Effector memory CD4-positive, alpha-beta T cell (primary cell): Measurements from ENCODE around the gene DUSP10.

Source experiments
- DNase-seq, 3 donors: peaks; one replicate each; pipeline ENCODE4 v3.0.0-alpha.2; 2020
- H3K27ac ChIP-seq: 2 replicates; pipeline ENCODE4 v1.7.0; 2013; ENCODE audit warnings: mild to moderate bottlenecking, low read length, moderate library complexity; ENCODE audit not compliant: insufficient read depth, poor library complexity, severe bottlenecking
- H3K27me3 ChIP-seq: replicated peaks from 2 replicates; pipeline ENCODE4 v1.7.0; 2013; ENCODE audit warnings: mild to moderate bottlenecking, low read length; ENCODE audit not compliant: insufficient read depth, control insufficient read depth, poor library complexity, severe bottlenecking
- H3K36me3 ChIP-seq: 2 replicates; pipeline ENCODE4 v1.7.0; 2013; ENCODE audit warnings: mild to moderate bottlenecking, low read length, moderate library complexity; ENCODE audit not compliant: control insufficient read depth, insufficient read depth
- H3K4me1 ChIP-seq: 2 replicates; pipeline ENCODE4 v1.7.0; 2013; ENCODE audit warnings: low read length, mild to moderate bottlenecking; ENCODE audit not compliant: control insufficient read depth, insufficient read depth, poor library complexity, severe bottlenecking
- H3K4me3 ChIP-seq: 2 replicates; pipeline ENCODE4 v1.7.0; 2013; ENCODE audit warnings: low read length, low read depth, mild to moderate bottlenecking; ENCODE audit not compliant: insufficient read depth, poor library complexity, severe bottlenecking
- H3K9me3 ChIP-seq: 2 replicates; pipeline ENCODE4 v1.7.0; 2013; ENCODE audit warnings: mild to moderate bottlenecking, low read length, moderate library complexity; ENCODE audit not compliant: control insufficient read depth

Gene DUSP10

GRCh38 chr1:221687836-221688487, 53.9 kb downstream of the DUSP10 start:
- Histone ChIP-seq H3K27me3 (no peaks in the 10 kb centered on the region), H3K27ac (no peak overlapping the region), H3K4me1 (no peaks in the 10 kb centered on the region), H3K36me3 (no peaks in the 10 kb centered on the region), H3K4me3 (no peak overlapping the region), H3K9me3 (no peaks in the 10 kb centered on the region)
- no peak for DNase-seq

DNA sequence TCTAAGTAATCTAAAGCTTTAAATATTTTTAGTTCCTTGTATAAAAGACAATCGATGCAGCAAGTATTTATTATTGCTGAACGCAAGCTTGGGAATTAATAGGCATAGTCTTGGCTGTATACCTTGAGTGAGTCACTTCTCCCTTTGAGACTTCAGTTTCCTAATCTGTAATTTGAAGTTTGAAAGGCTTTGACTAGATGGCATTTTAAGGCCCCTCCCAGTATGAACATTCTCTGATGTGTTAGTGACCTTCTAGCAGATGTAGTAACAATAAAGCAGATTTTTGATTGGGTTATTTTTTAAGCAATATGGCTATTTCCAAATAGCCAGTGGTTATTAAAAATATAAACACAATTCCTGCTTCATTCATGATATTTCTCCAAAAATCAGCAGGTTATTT, 58.2 kb downstream of the DUSP10 start:
- H3K4me3 ChIP-seq = no peak overlapping the region
- no peak for DNase-seq

DNA sequence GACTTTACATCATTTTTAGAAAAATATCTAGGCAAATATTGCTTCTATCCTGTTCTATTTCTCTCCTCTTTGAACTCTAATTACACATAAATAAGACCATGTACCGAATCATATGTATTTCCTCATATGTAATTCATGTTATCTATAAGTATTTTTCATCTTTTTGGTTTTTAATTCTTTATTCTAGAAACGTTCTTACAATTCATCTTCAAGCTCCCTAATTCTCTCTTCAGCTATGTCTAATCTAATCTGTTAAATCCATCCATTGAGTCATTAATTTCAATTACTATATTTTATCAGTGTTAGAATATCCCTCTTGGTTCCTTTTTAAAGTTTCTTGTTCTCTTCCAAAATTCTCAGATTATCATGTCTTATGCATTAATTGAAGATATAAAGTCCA, 61.8 kb downstream of the DUSP10 start:
- Histone ChIP-seq H3K9me3 (no peaks in the 10 kb centered on the region), H3K27ac (no peak overlapping the region), H3K4me3 (no peak overlapping the region), H3K4me1 (no peaks in the 10 kb centered on the region), H3K27me3 (no peaks in the 10 kb centered on the region), H3K36me3 (no peaks in the 10 kb centered on the region)
- no peak for DNase-seq

More for the DNA sequence above, 58.2 kb downstream of the DUSP10 start:
- Histone ChIP-seq H3K27ac (no peak overlapping the region), H3K4me1 (no peaks in the 10 kb centered on the region), H3K27me3 (no peaks in the 10 kb centered on the region), H3K9me3 (no peaks in the 10 kb centered on the region), H3K36me3 (no peaks in the 10 kb centered on the region)

DNA sequence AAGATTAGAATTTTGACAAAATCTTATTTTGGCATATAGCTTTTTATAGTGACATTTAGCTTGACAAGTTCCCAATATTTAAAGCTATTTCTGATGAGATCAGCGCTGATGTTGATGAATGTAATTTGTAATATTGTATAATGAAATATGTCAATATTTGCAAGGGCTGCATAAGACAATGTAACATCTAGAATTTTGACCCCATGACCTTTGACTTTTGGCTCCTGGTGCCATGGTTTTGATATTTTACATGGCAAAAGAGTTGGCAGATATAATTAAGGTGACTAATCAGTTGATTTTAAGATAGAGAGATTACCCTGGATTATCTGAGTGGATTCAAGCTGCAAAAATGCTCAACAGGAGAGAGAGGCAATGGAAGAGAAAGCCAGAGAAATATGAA, 63.9 kb downstream of the DUSP10 start:
- no peaks in the 10 kb centered on the region for H3K27me3 ChIP-seq
- no peak for DNase-seq
- no peaks in the 10 kb centered on the region for H3K9me3 ChIP-seq
- no peak overlapping the region for H3K27ac ChIP-seq
- no peaks in the 10 kb centered on the region for H3K4me1 ChIP-seq
- no peak overlapping the region for H3K4me3 ChIP-seq
- no peaks in the 10 kb centered on the region for H3K36me3 ChIP-seq

GRCh38 chr1:221675880-221676800, 65.7 kb downstream of the DUSP10 start:
- Histone ChIP-seq H3K27me3 (no peaks in the 10 kb centered on the region), H3K4me1 (no peaks in the 10 kb centered on the region), H3K27ac (no peak overlapping the region), H3K36me3 (no peaks in the 10 kb centered on the region), H3K4me3 (no peak overlapping the region), H3K9me3 (no peaks in the 10 kb centered on the region)
- no peak for DNase-seq

DNA sequence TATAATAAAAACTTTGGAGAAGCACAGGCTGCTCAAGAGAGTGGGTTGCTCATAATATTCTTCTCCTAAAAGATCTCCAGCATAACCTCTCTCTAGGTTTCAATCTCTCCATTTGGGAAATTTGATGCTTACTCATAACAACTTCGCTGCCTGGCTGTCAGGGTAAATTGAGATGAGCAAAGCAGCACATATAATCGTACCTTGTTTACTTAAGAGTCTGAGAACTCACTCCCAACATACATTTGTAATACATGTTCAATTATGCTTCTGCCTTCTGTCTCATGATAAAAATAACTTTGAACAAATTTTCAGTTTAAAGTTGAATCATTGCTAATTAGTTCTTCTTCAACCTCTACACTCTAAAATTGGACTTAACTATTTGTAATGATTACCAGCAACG, 68.9 kb downstream of the DUSP10 start:
- no peaks in the 10 kb centered on the region for H3K9me3 ChIP-seq
- DNase-seq = no peak
- no peak overlapping the region for H3K4me3 ChIP-seq
- no peaks in the 10 kb centered on the region for H3K27me3 ChIP-seq
- H3K36me3 ChIP-seq = no peaks in the 10 kb centered on the region
- H3K4me1 ChIP-seq = no peaks in the 10 kb centered on the region
- H3K27ac ChIP-seq = no peak overlapping the region

DNA sequence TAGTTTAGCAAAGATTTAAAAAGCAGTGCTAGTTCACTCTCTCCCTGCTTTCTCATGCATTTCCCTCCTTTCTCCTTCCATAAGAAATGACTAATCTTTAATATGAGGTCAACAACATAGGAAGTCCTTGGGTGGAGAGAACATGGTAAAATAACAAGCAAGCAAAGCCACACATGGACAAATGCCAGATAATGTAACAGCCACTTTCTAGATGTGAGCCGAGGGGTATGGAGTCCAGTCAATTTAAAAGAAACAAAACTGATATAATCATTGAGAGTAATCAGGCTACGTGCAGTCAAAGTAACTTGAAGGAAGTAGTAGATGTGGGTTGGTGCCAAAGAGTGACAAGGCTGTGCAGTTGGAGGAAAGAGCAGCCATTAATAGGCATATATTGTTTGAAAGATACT, 69.6 kb downstream of the DUSP10 start:
- H3K27me3 ChIP-seq = no peaks in the 10 kb centered on the region
- no peaks in the 10 kb centered on the region for H3K4me1 ChIP-seq
- H3K9me3 ChIP-seq = no peaks in the 10 kb centered on the region
- no peak for DNase-seq
- H3K4me3 ChIP-seq = no peak overlapping the region
- H3K27ac ChIP-seq = no peak overlapping the region
- no peaks in the 10 kb centered on the region for H3K36me3 ChIP-seq

GRCh38 chr1:221670081-221670480, 71.8 kb downstream of the DUSP10 start:
- no peaks in the 10 kb centered on the region for H3K36me3 ChIP-seq
- no peaks in the 10 kb centered on the region for H3K9me3 ChIP-seq
- no peak overlapping the region for H3K4me3 ChIP-seq
- no peaks in the 10 kb centered on the region for H3K4me1 ChIP-seq
- DNase-seq = no peak
- no peak overlapping the region for H3K27ac ChIP-seq
- H3K27me3 ChIP-seq = no peaks in the 10 kb centered on the region

GRCh38 chr1:221669441-221669840, 72.4 kb downstream of the DUSP10 start:
- no peaks in the 10 kb centered on the region for H3K27me3 ChIP-seq
- H3K36me3 ChIP-seq = no peaks in the 10 kb centered on the region
- no peaks in the 10 kb centered on the region for H3K4me1 ChIP-seq
- no peak overlapping the region for H3K4me3 ChIP-seq
- no peaks in the 10 kb centered on the region for H3K9me3 ChIP-seq
- H3K27ac ChIP-seq = no peak overlapping the region
- DNase-seq = no peak

DNA sequence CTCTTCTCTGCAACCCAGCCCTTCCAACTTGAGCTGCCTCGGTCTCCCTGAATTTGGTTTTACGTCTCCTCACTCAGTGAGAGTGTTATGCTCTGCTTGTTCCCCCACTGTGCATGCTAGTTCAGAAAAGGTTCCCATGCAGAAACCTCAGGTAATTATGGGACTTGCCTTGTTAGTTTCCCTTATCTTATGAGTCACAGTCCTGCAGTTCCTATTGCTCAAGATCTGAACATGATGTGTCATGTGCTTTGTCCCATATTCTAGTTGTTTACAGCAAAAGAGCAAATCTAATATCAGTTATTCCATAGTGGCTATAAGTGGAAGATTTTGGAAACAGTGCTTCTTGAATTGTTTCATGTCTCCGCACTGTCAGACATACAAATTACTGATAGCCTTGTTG, 74.4 kb downstream of the DUSP10 start:
- no peaks in the 10 kb centered on the region for H3K36me3 ChIP-seq
- H3K27ac ChIP-seq = no peak overlapping the region
- DNase-seq = no peak

More for the DNA sequence above, 74.4 kb downstream of the DUSP10 start:
- Histone ChIP-seq H3K27me3 (no peaks in the 10 kb centered on the region), H3K4me3 (no peak overlapping the region), H3K4me1 (no peaks in the 10 kb centered on the region), H3K9me3 (no peaks in the 10 kb centered on the region)
